ENCODE results near the gene TIMM22.
"Not testable (repeated sequence)": the region's sequence is repeated elsewhere in the genome, so short reads cannot be mapped to it uniquely, and the experiment has no call there.

Gene TIMM22

GRCh38 chr17:1039511-1040215, 42.7 kb downstream of the TIMM22 start:
- no peak for DNase-seq (ENCODE audit: low read depth)

GRCh38 chr17:1040216-1040600, 43.3 kb downstream of the TIMM22 start:
- DNase-seq (ENCODE audit: low read depth), result no peak

- DNase-seq (ENCODE audit: low read depth), result no peak
Measured at GRCh38 chr17:1041746-1042145, 44.8 kb downstream of the TIMM22 start.

GRCh38 chr17:1042486-1042885, 45.6 kb downstream of the TIMM22 start:
- DNase-seq (ENCODE audit: low read depth), result no peak

DNA sequence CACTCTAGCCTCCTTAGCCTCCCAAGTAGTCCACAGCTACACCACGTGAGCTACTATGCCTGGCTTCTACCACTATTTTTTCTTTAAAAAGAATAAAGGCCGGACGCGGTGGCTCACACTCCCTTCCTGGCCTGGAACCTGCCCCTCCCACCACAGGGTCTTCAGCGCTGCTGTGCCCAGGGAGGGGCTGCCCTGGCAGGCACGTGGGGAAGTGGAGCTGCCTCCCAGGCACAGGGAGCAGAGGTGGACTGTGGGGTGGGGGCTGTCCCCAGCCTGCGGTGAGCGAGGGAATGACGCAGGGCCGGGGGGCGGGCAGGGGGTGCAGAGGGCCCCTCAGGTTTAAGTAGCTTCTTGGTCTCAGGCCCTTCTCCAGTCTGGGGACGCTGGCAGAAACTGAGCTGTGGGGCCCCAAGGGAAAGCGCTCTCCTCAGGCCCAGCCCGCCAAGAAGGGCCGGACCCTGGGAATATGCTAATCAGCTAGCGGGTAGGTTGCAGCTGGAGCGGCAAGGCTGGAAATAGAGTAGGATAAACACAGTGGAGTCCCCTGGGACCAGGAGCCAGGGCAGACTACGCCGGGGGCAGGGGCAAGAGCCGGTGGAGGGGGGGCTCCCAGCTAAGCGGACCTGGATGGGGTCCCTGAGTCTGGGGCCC, 46.8 kb downstream of the TIMM22 start:
- DNase-seq (ENCODE audit: low read depth), result no peak

DNA sequence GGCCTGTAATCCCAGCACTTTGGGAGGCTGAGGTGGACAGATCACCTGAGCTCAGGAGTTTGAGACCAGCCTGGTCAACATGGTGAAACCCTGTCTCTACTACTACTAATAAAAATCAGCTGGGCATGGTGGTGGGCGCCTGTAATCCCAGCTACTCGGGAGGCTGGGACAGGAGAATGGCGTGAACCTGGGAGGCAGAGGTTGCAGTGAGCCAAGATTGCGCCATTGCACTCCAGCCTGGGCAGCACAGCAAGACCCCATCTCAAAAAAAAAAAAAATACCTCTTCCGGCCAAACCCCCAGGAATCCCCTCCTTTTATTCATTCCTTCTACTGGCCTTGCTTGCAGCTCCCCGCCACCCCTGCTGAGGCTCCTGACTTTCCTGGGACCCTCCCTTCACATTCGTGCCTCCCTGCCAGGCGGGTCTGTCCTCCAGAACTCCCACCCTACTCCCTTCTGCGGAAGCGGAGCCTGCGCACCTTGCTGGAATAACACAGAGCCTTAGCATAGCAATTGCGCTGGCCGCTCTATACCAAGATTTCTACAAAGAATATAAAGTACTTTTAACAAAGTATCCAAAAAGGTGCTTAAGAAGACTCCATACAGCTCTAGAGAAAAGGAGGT, 47.6 kb downstream of the TIMM22 start:
- not testable (repeated sequence) for DNase-seq (ENCODE audit: low read depth)

GRCh38 chr17:1045456-1045855, 48.5 kb downstream of the TIMM22 start:
- no peak for DNase-seq (ENCODE audit: low read depth)

DNA sequence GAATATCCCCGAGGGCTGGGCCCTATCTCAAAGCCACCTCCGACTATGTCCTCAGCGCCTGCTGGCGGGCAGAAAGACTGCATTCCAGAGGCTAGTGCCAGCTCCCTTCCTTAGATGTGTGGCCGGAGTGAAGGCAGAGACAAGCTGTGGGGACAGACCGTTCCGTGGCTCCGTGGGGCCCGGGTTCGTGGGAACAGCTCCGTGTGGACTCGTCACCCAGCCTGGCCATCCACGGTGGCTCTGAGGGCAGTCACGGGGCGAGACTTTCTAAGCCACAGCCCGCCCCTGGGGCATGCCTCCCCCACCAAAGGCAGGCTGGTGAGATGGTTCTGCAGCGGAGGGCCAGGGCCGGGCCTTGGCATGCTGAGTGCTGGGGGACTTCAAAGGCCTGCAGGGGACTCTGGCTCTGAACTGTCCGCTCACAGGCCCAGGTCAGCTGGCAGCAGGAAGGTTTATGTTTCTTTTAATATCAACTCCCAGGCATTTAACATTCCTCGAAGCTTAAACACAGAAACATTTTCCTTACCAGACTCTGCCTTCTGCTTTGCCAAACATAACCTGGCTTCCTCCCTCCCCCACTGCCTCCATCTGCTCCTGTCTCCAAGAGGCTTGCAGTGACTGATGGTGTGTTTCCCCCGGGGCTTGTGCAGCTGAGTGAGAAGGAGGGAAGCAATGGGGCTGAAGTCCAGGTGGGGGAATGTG, 50.4 kb downstream of the TIMM22 start:
- no peak for DNase-seq (ENCODE audit: low read depth)

DNA sequence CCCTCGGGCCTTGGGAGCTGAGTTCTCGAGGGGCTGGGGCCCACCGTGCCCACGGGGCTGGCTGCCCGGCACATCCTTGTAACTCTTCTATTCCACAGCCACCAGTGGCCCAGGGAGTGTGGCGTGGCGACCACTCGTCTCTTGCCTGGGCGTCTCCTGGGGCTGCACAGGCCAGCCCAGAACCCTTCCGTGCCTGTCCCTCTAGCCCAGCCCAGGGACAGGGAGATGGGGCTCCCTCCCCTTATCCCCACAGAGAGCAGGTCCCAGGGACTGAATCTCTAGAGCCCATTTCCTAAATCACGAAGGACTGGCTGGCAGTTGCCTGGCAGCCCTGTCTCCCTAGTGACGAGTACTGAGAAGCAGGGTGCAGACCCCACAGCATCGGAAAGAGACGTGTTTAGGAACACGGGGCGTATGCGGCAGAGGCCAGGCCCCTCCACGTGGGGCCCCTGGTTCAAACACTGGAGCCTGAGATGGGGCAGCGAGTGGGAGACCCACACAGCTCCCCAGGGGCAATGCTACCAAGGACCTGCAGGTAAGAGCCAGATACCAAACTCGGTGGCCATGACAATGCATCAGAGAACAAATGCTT, 51.0 kb downstream of the TIMM22 start:
- no peak for DNase-seq (ENCODE audit: low read depth)

DNA sequence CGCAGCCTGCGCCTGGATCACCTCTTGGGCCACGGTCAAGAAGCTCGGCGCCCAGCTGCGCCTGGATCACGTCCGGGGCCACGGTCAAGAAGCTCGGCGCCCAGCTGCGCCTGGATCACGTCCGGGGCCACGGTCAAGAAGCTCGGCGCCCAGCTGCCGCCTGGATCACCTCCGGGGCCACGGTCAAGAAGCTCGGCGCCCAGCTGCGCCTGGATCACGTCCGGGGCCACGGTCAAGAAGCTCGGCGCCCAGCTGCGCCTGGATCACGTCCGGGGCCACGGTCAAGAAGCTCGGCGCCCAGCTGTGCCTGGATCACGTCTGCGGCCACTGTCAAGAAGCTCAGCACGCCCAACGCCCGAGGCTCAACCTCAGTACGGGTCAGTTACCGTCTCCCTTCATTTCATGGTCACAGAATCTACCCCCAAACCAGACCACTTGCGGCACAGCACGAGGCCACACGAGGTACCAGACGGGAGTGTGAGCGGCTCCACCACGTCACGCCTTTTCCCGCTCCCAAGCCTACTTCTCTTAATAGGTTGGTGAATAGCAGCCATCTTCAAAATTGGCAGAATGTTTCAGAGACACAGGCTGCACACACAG, 51.7 kb downstream of the TIMM22 start:
- not testable (repeated sequence) for DNase-seq (ENCODE audit: low read depth)

DNA sequence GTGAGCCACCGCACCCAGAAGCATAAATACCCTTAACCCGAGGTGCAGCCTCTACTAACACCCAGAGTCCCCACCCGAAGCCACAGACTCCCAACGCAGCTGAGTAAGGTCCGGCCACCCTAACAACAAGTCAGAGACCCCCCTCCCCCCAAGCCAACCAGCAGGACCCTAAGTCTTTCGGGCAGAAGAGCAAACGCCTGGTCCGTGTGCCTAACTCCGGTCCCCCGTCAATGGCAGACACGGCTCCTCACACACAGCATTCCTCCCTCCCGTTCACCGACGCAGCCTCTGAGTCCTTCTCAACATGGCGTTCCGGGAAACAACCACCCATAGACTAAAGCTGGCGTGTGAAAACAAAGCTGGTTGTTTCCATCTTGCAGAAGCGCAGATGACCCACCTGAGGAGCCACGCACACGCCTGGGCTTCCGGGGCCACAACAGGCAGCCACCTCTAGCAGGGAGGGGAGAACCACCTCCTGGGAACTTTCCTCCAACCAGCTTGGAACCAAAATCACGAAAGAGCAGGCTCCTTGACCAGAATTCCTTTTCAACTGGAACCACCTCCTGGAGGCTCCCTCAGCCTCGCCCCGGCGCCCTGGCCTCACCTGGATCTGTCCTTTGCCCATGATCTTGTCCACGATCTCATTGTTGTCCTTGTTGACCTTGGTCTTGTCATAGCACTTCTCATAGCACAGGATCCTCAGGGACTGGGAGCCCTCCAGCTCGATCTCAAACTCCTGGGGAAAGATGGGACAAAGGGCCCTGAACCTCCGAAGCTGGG, 52.7 kb downstream of the TIMM22 start:
- no peak for DNase-seq (ENCODE audit: low read depth)

DNA sequence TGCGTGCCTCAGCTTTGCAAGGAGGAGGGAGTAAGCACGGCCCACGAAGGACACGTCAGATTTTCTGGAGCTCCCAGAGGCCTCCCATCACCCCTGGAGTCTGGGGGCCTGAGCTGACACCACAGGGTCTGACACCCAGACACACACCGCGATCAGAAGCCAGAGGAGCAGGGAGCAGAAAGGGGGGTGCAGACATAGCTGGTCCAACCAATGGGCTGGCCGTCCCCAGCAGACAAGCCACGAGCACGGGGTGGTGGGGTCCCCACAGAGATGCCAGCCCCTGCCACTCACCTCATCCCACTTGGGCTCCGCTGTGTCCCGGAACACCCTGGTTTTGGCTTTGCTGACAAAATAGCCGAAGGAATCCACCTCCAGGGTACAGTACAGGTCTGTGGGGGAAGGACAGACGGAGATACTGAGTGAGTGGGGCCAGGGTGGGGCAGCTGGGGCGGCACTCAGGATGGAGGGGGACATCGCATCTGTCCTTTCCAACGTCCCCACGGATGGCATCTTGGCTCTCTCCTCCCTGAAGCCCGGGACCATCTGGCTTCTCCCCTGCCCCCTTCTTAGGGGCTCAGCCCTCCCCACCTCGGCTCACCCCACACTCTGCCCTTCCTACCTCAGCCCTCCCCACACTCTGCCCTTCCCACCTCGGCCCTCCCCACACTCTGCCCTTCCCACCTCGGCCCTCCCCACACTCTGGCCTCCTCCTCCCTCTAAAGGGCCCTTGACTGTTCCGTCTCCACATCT, 53.5 kb downstream of the TIMM22 start:
- no peak for DNase-seq (ENCODE audit: low read depth)

GRCh38 chr17:1050996-1051925, 54.3 kb downstream of the TIMM22 start:
- no peak for DNase-seq (ENCODE audit: low read depth)
